WTC11 (cell line): ENCODE results near the gene PRKAG2.

ENCODE experiments used
- CTCF ChIP-seq: fragments of 200-600 bp; IDR thresholded peaks from 2 replicates; pipeline ENCODE4 v1.8.0; 2022; ENCODE audit warnings: antibody characterized with exemption
- FOXK1 ChIP-seq: sonication (generic); formaldehyde crosslinking; IDR thresholded peaks from 2 replicates; pipeline ENCODE4 v1.8.0; 2022; ENCODE audit warnings: mild to moderate bottlenecking, moderate library complexity, missing genetic modification reagents
- GABPB1 ChIP-seq: sonication (generic); formaldehyde crosslinking; IDR thresholded peaks from 2 replicates; pipeline ENCODE4 v1.8.1; 2023; ENCODE audit warnings: mild to moderate bottlenecking, missing genetic modification reagents
- JUN ChIP-seq: sonication (generic); formaldehyde crosslinking; IDR thresholded peaks from 2 replicates; pipeline ENCODE4 v1.8.0; 2023; ENCODE audit warnings: mild to moderate bottlenecking, missing genetic modification reagents
- NFYB ChIP-seq: sonication (generic); formaldehyde crosslinking; conservative IDR thresholded peaks from 2 replicates; pipeline ENCODE4 v1.8.0; 2022; ENCODE audit warnings: low read depth, missing genetic modification reagents
- NR2C2 ChIP-seq: sonication (generic); formaldehyde crosslinking; IDR thresholded peaks from 2 replicates; pipeline ENCODE4 v1.8.0; 2022; ENCODE audit warnings: mild to moderate bottlenecking, missing genetic modification reagents
- PRDM15 ChIP-seq: sonication (generic); formaldehyde crosslinking; IDR thresholded peaks from 2 replicates; pipeline ENCODE4 v1.8.0; 2022; ENCODE audit warnings: missing genetic modification reagents
- SP1 ChIP-seq: sonication (generic); formaldehyde crosslinking; conservative IDR thresholded peaks from 2 replicates; pipeline ENCODE4 v1.8.1; 2022; ENCODE audit warnings: missing genetic modification reagents
- USF2 ChIP-seq: sonication (generic); formaldehyde crosslinking; IDR thresholded peaks from 2 replicates; pipeline ENCODE4 v1.8.1; 2023; ENCODE audit warnings: mild to moderate bottlenecking, missing genetic modification reagents, moderate library complexity

- no peak for TF ChIP-seq CTCF
- no peak for TF ChIP-seq NFYB
- TF ChIP-seq PRDM15 (CRISPR knock-in tag), result no peak
- TF ChIP-seq JUN, result no peak
- TF ChIP-seq USF2 (CRISPR knock-in tag), result no peak
- TF ChIP-seq SP1 (CRISPR knock-in tag), result no peak
- no peak for TF ChIP-seq FOXK1 (CRISPR knock-in tag)
- TF ChIP-seq NR2C2 (CRISPR knock-in tag), result no peak
- no peak for TF ChIP-seq GABPB1 (CRISPR knock-in tag)
Observed at GRCh38 chr7:151904270-151904669, 27.4 kb upstream of the PRKAG2 start.
